IPS-20b (cell line): ENCODE measurements around the gene MT1F.

Experiments
- H3K27ac ChIP-seq: one replicate; pipeline ENCODE4 v1.5.1; 2013; ENCODE audit warnings: low read length
- H3K27me3 ChIP-seq: 2 replicates; pipeline ENCODE4 v1.6.1; 2013; ENCODE audit warnings: mild to moderate bottlenecking, low read length, inconsistent platforms; ENCODE audit not compliant: insufficient read depth
- H3K36me3 ChIP-seq: 2 replicates; pipeline ENCODE4 v1.6.1; 2013; ENCODE audit warnings: low read depth, mild to moderate bottlenecking, inconsistent platforms, low read length, moderate library complexity; ENCODE audit not compliant: insufficient read depth
- H3K4me1 ChIP-seq: 2 replicates; pipeline ENCODE4 v1.6.1; 2013; ENCODE audit warnings: mild to moderate bottlenecking, control low read depth, inconsistent platforms, low read length, moderate library complexity; ENCODE audit not compliant: insufficient read depth
- H3K4me3 ChIP-seq: 2 replicates; pipeline ENCODE4 v1.5.1; 2013; ENCODE audit warnings: mild to moderate bottlenecking, low read length, inconsistent platforms
- H3K9ac ChIP-seq: 2 replicates; pipeline ENCODE4 v1.6.1; 2013; ENCODE audit warnings: low read depth, mild to moderate bottlenecking, inconsistent platforms, low read length, moderate library complexity
- H3K9me3 ChIP-seq: 2 replicates; pipeline ENCODE4 v1.6.1; 2013; ENCODE audit warnings: mild to moderate bottlenecking, low read depth, low read length, inconsistent platforms; ENCODE audit not compliant: insufficient read depth

The MT1F gene

DNA sequence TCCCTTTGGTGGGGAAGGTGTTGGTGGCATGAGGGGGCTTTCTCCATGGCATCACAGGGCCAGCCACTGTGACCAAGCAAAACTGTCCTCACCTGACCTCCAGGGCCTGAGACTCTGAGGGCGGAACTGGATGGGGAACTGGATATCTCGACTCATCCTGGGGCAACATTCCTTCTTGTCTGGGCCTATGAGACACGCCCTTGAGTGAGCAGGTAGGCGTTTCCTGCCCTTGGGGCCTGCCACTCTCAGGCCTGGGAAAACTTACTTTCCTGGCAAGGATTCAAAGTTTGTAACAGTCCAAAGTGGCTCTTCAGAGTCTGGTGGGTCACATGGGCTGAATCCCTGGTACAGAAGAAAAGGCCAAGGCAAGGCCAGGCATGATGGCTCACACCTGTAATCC lies 34.1 kb downstream of the MT1F start:
- Histone ChIP-seq H3K4me1 (no peaks in the 10 kb centered on the region; the same call in 1 of the 2 replicates), H3K9ac (no peak overlapping the region), H3K4me3 (no peak overlapping the region), H3K27me3 (peaks cover 3% of the 10 kb centered on the region; the same call in 1 of the 2 replicates), H3K36me3 (no peaks in the 10 kb centered on the region), H3K27ac (no peak overlapping the region), H3K9me3 (no peaks in the 10 kb centered on the region)

DNA sequence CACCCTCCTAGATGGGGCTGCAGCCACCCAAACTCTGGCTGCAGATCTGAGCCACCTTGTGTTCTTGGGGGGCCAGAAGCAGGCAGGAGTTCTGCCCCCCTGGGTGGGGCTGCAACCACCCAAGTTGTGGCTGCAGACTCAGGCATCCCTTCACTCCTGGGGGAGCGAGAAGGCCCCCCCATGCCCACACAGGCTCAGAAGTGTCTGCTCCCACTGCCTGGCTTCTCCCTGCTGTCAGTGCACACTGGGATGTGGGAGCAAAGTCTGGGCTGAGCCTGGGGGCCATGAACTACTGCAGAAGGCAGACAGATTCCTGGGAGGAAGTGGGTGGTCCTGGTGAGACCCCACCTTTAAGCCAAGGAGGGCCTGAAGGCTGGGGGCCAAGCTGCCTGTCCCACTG lies 37.5 kb downstream of the MT1F start:
- Histone ChIP-seq H3K9ac (no peak overlapping the region), H3K27ac (no peak overlapping the region), H3K4me1 (no peaks in the 10 kb centered on the region; the same call in 1 of the 2 replicates), H3K4me3 (no peak overlapping the region), H3K9me3 (no peaks in the 10 kb centered on the region; the same call in 1 of the 2 replicates), H3K27me3 (no peaks in the 10 kb centered on the region), H3K36me3 (no peaks in the 10 kb centered on the region)

GRCh38 chr16:56697456-56698155 lies 39.8 kb downstream of the MT1F start:
- H3K9ac ChIP-seq: no peak overlapping the region

GRCh38 chr16:56700195-56700594 lies 42.4 kb downstream of the MT1F start:
- no peak overlapping the region for H3K4me3 ChIP-seq
- H3K4me1 ChIP-seq: peaks cover 3% of the 10 kb centered on the region; the same call in 1 of the 2 replicates
- H3K9ac ChIP-seq: no peak overlapping the region
- no peaks in the 10 kb centered on the region for H3K27me3 ChIP-seq
- H3K9me3 ChIP-seq: no peaks in the 10 kb centered on the region; the same call in 1 of the 2 replicates
- no peak overlapping the region for H3K27ac ChIP-seq
- no peaks in the 10 kb centered on the region for H3K36me3 ChIP-seq

More at GRCh38 chr16:56697456-56698155, 39.8 kb downstream of the MT1F start:
- Histone ChIP-seq H3K36me3 (no peaks in the 10 kb centered on the region), H3K27me3 (no peaks in the 10 kb centered on the region), H3K4me3 (no peak overlapping the region), H3K27ac (no peak overlapping the region), H3K4me1 (peaks cover 3% of the 10 kb centered on the region; the same call in 1 of the 2 replicates), H3K9me3 (no peaks in the 10 kb centered on the region; the same call in 1 of the 2 replicates)

DNA sequence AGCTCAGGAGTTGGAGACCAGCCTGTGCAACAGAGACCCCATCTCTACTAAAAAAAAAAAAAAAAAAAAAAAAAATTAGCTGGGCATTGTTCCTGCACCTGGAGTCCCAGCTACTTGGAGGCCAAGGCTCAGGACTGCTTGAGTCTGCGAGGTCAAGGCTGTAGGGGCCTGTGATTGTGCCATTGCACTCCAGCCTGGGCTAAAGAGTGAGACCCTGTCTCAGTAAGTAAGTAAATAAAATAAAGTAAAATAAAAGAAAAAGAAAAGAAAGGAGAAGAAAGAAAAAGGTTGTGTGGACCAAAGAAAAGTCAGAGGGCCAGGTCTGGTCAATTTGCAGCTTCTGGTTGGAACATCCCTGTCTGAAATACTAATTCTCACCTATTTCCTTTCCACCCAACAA lies 42.9 kb downstream of the MT1F start:
- no peak overlapping the region for H3K4me3 ChIP-seq
- H3K9ac ChIP-seq: no peak overlapping the region
- H3K9me3 ChIP-seq: no peaks in the 10 kb centered on the region; the same call in 1 of the 2 replicates
- H3K27me3 ChIP-seq: no peaks in the 10 kb centered on the region
- no peaks in the 10 kb centered on the region for H3K36me3 ChIP-seq
- peaks cover 3% of the 10 kb centered on the region; the same call in 1 of the 2 replicates for H3K4me1 ChIP-seq
- H3K27ac ChIP-seq: no peak overlapping the region

GRCh38 chr16:56701534-56701933 lies 43.8 kb downstream of the MT1F start:
- Histone ChIP-seq H3K4me1 (peaks cover 3% of the 10 kb centered on the region; the same call in 1 of the 2 replicates), H3K27ac (no peak overlapping the region), H3K9me3 (no peaks in the 10 kb centered on the region; the same call in 1 of the 2 replicates), H3K9ac (no peak overlapping the region), H3K27me3 (no peaks in the 10 kb centered on the region), H3K36me3 (no peaks in the 10 kb centered on the region), H3K4me3 (no peak overlapping the region)

- H3K9ac ChIP-seq: no peak overlapping the region
- no peaks in the 10 kb centered on the region for H3K27me3 ChIP-seq
- no peak overlapping the region for H3K4me3 ChIP-seq
These were observed 45.1 kb downstream of the MT1F start for GRCh38 chr16:56702836-56703235.

More at GRCh38 chr16:56702836-56703235, 45.1 kb downstream of the MT1F start:
- no peaks in the 10 kb centered on the region for H3K9me3 ChIP-seq
- H3K4me1 ChIP-seq: peaks cover 3% of the 10 kb centered on the region; the same call in 1 of the 2 replicates
- no peak overlapping the region for H3K27ac ChIP-seq
- H3K36me3 ChIP-seq: no peaks in the 10 kb centered on the region
